Measurements from ENCODE around the gene ANXA2. TPM values are rescaled to one million over a fixed set of nuclear protein-coding genes. Genes with fewer than 3 reads are reported as not detected.

ANXA2 gene
- total and polyA plus RNA-seq, 10 of the 15 experiments (the other 5 are each of a cell fraction or from before 2014, with no cell fraction given): 135 to 540 (median 281) TPM

- FAIRE-seq: no peak
- SMC1A ChIA-PET (ENCODE audit: uncharacterized antibody, unreplicated experiment): no interaction called here
- BruUV-seq (replicated peaks): no TSS peak
- CTCF ChIA-PET: interaction anchor here (1.0 kb wide), 1 partner anchor 164 kb away, joined by 3 read pairs; no protein-coding TSS in a partner anchor
- RAD21 ChIA-PET (ENCODE audit: unreplicated experiment): no interaction called here
- H3K9me3 ChIP-seq (replicated peaks; ENCODE audit: control insufficient read depth, insufficient read depth, low read length): no peaks in the 10 kb centered on the region
- in situ Hi-C loops (cut with MboI) (loop anchor here (10.0 to 25.0 kb wide), 2 partner anchors 571 to 1484 kb away; no protein-coding TSS in a partner anchor), intact Hi-C loops (cut with micrococcal nuclease; ENCODE audit: unreplicated experiment) (no loop called here)
- no peak overlapping the region for H3K9ac ChIP-seq (ENCODE audit: control insufficient read depth, insufficient read depth, low read length)
- peaks cover 11 to 36% of the 10 kb centered on the region in 2 experiments for H3K36me3 ChIP-seq (ENCODE audit: control insufficient read depth in 2 of 2, insufficient read depth in 2 of 2, low read length in 1 of 2)
- no peak for ATAC-seq
- DNase-seq (ENCODE audit: low read depth, low spot score): no peak
- no peak overlapping the region for H3K27ac ChIP-seq (ENCODE audit: control insufficient read depth, insufficient read depth)
- no peaks in the 10 kb centered on the region for H3K27me3 ChIP-seq (replicated peaks in 1 of 2; ENCODE audit: control insufficient read depth in 2 of 2, insufficient read depth in 2 of 2, low read length in 1 of 2)
- no peaks in the 10 kb centered on the region for H3K79me2 ChIP-seq (ENCODE audit: control insufficient read depth, insufficient read depth, low read length)
- no peak for TF ChIP-seq SIN3A (IDR thresholded peaks at IDR 0.05; ENCODE audit: low read depth, low read length)
- TF ChIP-seq SP1 (IDR thresholded peaks at IDR 0.05; ENCODE audit: low read depth, low read length): no peak
- TF ChIP-seq BCL11A (IDR thresholded peaks at IDR 0.05; ENCODE audit: low read depth, low read length): no peak
- no peak for TF ChIP-seq RUNX3 (IDR thresholded peaks at IDR 0.05; ENCODE audit: low read length)
- TF ChIP-seq SMARCA5 (IDR thresholded peaks at IDR 0.05): no peak
- no peak for TF ChIP-seq ZBTB11 (CRISPR knock-in tag; IDR thresholded peaks at IDR 0.05)
- TF ChIP-seq CBX3 (IDR thresholded peaks at IDR 0.05; ENCODE audit: borderline replicate concordance, low read depth): no peak
- no peak for TF ChIP-seq RFX5 (IDR thresholded peaks at IDR 0.05; ENCODE audit: low read depth, low read length)
- POLR2A ChIA-PET: no interaction called here
- no peak overlapping the region for H2AFZ ChIP-seq (ENCODE audit: control insufficient read depth, low read depth, low read length)
- no peaks in the 10 kb centered on the region for H4K20me1 ChIP-seq (ENCODE audit: control insufficient read depth, insufficient read depth)
- no peak overlapping the region for H3K4me2 ChIP-seq (ENCODE audit: control insufficient read depth, insufficient read depth)
- no peaks in the 10 kb centered on the region for H3K4me1 ChIP-seq (ENCODE audit: control insufficient read depth, insufficient read depth, low read length)
- H3K4me3 ChIP-seq: no peak overlapping the region
- WGBS (ENCODE audit: insufficient coverage, insufficient replicate concordance, low lambda C conversion rate, missing lambda C conversion rate): 57% methylated on average over 5 of the region's 5 CpGs
These were observed 44.4 kb downstream of the ANXA2 start for GRCh38 chr15:60353245-60353920.
